ENCODE measurements around the gene KANSL2.

DNA sequence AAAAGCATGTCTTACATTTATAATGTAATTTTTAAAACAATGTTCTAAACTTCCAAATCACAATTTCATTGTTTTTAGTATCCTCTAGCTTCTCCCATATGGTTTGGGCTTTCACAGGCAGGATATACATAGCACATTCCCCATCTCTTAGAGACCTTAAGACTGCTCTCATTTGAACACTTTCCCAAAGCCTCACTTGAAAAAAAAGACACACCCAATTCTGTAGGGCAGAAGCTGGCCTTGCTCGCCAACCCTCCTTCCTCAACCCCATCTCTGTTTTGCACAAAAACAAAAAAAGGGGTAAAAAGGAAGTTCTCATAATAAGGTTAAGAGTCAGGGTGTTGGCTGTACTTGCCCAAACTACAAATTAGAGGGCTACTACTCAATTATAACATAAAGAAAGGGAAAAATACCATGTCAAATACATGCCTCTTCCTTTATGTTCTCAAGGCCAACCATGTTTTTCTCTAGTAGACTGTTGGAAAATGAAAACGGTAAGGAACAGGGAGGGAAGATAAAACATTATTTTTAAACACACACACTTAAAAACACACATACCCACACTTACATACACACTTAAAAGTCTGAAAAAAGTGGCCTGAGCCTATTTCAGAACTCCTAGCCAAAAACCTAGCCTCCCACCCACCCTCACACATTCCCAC, 9.9 kb upstream of the KANSL2 start:
- TF ChIP-seq POLR2A (IDR thresholded peaks at IDR 0.05; ENCODE audit: low read length) (no peak), MAFK (IDR thresholded peaks at IDR 0.05; ENCODE audit: partially characterized antibody) (no peak), JUNB (IDR thresholded peaks at IDR 0.05) (no peak), RFX5 (IDR thresholded peaks at IDR 0.05) (no peak)
- TF ChIP-seq, protein P1, sequence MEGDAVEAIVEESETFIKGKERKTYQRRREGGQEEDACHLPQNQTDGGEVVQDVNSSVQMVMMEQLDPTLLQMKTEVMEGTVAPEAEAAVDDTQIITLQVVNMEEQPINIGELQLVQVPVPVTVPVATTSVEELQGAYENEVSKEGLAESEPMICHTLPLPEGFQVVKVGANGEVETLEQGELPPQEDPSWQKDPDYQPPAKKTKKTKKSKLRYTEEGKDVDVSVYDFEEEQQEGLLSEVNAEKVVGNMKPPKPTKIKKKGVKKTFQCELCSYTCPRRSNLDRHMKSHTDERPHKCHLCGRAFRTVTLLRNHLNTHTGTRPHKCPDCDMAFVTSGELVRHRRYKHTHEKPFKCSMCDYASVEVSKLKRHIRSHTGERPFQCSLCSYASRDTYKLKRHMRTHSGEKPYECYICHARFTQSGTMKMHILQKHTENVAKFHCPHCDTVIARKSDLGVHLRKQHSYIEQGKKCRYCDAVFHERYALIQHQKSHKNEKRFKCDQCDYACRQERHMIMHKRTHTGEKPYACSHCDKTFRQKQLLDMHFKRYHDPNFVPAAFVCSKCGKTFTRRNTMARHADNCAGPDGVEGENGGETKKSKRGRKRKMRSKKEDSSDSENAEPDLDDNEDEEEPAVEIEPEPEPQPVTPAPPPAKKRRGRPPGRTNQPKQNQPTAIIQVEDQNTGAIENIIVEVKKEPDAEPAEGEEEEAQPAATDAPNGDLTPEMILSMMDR (IDR thresholded peaks at IDR 0.05): no peak
- TF ChIP-seq, protein P2, sequence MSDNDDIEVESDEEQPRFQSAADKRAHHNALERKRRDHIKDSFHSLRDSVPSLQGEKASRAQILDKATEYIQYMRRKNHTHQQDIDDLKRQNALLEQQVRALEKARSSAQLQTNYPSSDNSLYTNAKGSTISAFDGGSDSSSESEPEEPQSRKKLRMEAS (IDR thresholded peaks at IDR 0.05): no peak

Data from A549 (cell line).